Measurements from ENCODE around the gene PLXNA4.

- TF ChIP-seq ZNF48 (tag by site-specific recombination; IDR thresholded peaks at IDR 0.05) (no peak), ZNF24 (tag by site-specific recombination; IDR thresholded peaks at IDR 0.05) (no peak), ZNF785 (tag by site-specific recombination; IDR thresholded peaks at IDR 0.05) (no peak), ZBTB10 (tag by site-specific recombination; IDR thresholded peaks at IDR 0.05) (no peak), ZNF664 (tag by site-specific recombination; IDR thresholded peaks at IDR 0.05) (no peak)
These were observed 16.2 kb downstream of the PLXNA4 start for GRCh38 chr7:132560105-132560504.

Data from HEK293 (cell line).